HepG2 (cell line): Measurements from ENCODE around the gene GSDME. TPM values are rescaled to one million over a fixed set of nuclear protein-coding genes. Genes with fewer than 3 reads are reported as not detected.

Experiments
- NKX3-1 ChIP-seq: sonication (generic); formaldehyde crosslinking; IDR thresholded peaks from 2 replicates; pipeline ENCODE4 v1.5.0; 2020; ENCODE audit warnings: missing genetic modification reagents
- PHF21A ChIP-seq: sonication (generic); formaldehyde crosslinking; IDR thresholded peaks from 2 replicates; pipeline ENCODE4 v1.5.0; 2020; ENCODE audit warnings: mild to moderate bottlenecking, missing genetic modification reagents
- SNAPC5 ChIP-seq: sonication (generic); formaldehyde crosslinking; IDR thresholded peaks from 2 replicates; pipeline ENCODE4 v1.8.1; 2023; ENCODE audit warnings: mild to moderate bottlenecking, missing genetic modification reagents, borderline replicate concordance
- ZNF142 ChIP-seq: sonication (generic); formaldehyde crosslinking; IDR thresholded peaks from 2 replicates; pipeline ENCODE4 v1.4.0; 2020; ENCODE audit warnings: missing genetic modification reagents
- ZNF337 ChIP-seq: sonication (generic); formaldehyde crosslinking; IDR thresholded peaks from 2 replicates; pipeline ENCODE4 v1.5.1; 2020; ENCODE audit warnings: missing genetic modification reagents, low read depth, mild to moderate bottlenecking, borderline replicate concordance
- polyA plus RNA-seq, 8 experiments: library from polyadenylated mRNA; depleted of rRNA in 3 of 8; stranded (reverse) in 7 of 8; unstranded in 1 of 8; fragments of >200 nt; fragmentation: Illumina TruSeq in 4 of 8; extraction: Trizol in 4 of 8; gene quantifications; 2 replicates each; pipeline versions ENCODE4 v1.2.1 to v1.2.3, GENCODE V29; 2011 to 2016; ENCODE audit warnings: low read depth in 4 of 8, missing spikeins in 1 of 8, mixed read lengths in 1 of 8; ENCODE audit not compliant: insufficient read depth in 1 of 8
- total RNA-seq, 5 experiments: library from RNA; depleted of rRNA; stranded (reverse); fragments of >200 nt; fragmentation: Illumina TruSeq; extraction: Trizol; gene quantifications; 2 replicates each; pipeline ENCODE4 v1.2.3, GENCODE V29; 2016; ENCODE audit warnings: low read depth in 1 of 5

The GSDME gene
- total and polyA plus RNA-seq, 2 of the 13 experiments (the other 11 are each of a cell fraction or from before 2014, with no cell fraction given): 19.2 to 28.2 TPM

GRCh38 chr7:24668927-24669635 is 88.2 kb downstream of the GSDME start (continued):
- TF ChIP-seq ZNF142 (CRISPR knock-in tag): no peak
- no peak for TF ChIP-seq ZNF337 (CRISPR knock-in tag)
- TF ChIP-seq NKX3-1 (CRISPR knock-in tag): no peak
- no peak for TF ChIP-seq PHF21A
- TF ChIP-seq SNAPC5: no peak
